Testis (tissue), 2 donors: ENCODE results near the gene CACNB3.

Experiments used
- CTCF ChIP-seq, 3 experiments: fragments of 450-650 bp in 2 of 3; fragments of 200-600 bp in 1 of 3; sonication (generic) in 1 of 3; IDR thresholded peaks; one replicate each; pipeline ENCODE4 v1.5.1; 2016 to 2019; ENCODE audit warnings: antibody characterized with exemption in 3 of 3, mild to moderate bottlenecking in 2 of 3, moderate library complexity in 1 of 3
- POLR2A ChIP-seq: fragments of 450-650 bp; IDR thresholded peaks from one replicate; pipeline ENCODE4 v1.6.1; 2017; ENCODE audit warnings: antibody characterized with exemption, mild to moderate bottlenecking, moderate library complexity

- no peak for TF ChIP-seq CTCF (IDR thresholded peaks at IDR 0.05)
- no peak for TF ChIP-seq POLR2A
Observed at GRCh38 chr12:48861111-48861510, 42.8 kb downstream of the CACNB3 start.
